GM12874 (cell line): ENCODE data around the gene MYO3A.

Source experiments
- TF ChIP-seq, protein P1 (sequence below): IDR thresholded peaks from 2 replicates; pipeline ENCODE4 v1.5.1; 2011; ENCODE audit warnings: low read depth, mild to moderate bottlenecking, control low read depth, low read length, moderate library complexity; ENCODE audit not compliant: insufficient read depth

MYO3A gene

DNA sequence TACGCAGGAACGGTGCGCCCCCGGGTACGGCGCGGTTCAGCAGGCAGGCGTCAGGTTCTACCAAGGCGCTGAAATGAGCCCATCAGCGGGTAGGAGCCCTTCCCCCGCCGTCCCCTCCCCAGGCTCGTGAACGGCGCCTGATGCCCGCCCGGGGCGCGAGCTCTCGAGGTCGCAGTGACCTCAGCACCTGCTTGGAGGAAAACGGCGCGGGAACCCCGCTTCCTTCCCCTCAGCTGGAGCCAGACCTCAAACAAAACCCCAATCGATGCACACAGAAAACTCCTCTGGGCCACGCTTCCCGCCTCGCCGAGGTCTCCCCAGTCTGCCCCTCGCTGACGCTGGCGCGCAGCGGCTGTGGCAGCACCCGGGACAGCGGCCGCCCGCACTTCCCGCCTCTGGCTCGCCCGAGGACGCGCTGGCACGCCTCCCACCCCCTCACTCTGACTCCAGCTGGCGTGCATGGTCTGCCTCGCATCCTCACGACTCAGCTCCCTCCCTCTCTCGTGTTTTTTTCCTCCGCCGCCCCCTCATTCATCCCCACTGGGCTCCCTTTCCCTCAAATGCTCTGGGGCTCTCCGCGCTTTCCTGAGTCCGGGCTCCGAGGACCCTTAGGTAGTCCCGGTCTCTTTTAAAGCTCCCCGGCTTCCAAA lies 282.0 kb downstream of the MYO3A start:
- TF ChIP-seq, protein P1, sequence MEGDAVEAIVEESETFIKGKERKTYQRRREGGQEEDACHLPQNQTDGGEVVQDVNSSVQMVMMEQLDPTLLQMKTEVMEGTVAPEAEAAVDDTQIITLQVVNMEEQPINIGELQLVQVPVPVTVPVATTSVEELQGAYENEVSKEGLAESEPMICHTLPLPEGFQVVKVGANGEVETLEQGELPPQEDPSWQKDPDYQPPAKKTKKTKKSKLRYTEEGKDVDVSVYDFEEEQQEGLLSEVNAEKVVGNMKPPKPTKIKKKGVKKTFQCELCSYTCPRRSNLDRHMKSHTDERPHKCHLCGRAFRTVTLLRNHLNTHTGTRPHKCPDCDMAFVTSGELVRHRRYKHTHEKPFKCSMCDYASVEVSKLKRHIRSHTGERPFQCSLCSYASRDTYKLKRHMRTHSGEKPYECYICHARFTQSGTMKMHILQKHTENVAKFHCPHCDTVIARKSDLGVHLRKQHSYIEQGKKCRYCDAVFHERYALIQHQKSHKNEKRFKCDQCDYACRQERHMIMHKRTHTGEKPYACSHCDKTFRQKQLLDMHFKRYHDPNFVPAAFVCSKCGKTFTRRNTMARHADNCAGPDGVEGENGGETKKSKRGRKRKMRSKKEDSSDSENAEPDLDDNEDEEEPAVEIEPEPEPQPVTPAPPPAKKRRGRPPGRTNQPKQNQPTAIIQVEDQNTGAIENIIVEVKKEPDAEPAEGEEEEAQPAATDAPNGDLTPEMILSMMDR: no peak

DNA sequence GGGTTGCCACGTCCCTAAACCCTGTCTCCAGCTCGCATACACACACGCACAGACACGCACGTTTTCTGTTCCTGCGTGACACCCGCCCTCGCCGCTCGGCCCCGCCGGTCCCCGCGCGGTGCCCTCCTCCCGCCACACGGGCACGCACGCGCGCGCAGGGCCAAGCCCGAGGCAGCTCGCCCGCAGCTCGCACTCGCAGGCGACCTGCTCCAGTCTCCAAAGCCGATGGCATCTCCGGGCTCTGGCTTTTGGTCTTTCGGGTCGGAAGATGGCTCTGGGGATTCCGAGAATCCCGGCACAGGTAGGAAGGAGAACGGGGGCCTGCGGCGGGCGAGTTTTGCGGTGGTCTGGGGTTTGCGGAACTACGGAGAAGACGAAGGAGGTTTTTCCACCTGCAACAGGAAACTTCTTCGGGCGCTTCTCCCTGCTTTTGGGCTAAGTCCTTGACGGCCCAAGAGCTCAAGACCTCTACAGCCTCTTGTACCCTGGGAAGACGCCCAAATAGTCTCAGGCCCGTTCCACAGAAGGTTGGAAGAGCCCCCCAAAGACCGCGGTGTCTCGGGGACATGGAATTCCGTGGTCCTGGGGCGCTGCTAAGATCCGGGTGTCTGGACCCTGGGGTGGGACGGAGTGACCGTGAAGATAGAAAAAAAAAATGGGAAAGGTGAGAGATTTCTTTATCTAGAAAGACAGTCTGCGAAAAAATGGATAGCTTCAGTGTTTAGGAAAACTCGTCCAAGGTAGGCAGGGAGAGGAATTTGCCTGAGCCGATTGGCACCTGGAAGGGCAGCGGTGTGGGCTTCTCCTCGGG lies 282.8 kb downstream of the MYO3A start, which contains the start of gene GAD2:
Gene GAD2, plus strand, starts transcription at position 190 of the 811 bp plus-strand sequence. Its CDS starts 36 bp downstream, at position 226.
- TF ChIP-seq, protein P1: no peak

DNA sequence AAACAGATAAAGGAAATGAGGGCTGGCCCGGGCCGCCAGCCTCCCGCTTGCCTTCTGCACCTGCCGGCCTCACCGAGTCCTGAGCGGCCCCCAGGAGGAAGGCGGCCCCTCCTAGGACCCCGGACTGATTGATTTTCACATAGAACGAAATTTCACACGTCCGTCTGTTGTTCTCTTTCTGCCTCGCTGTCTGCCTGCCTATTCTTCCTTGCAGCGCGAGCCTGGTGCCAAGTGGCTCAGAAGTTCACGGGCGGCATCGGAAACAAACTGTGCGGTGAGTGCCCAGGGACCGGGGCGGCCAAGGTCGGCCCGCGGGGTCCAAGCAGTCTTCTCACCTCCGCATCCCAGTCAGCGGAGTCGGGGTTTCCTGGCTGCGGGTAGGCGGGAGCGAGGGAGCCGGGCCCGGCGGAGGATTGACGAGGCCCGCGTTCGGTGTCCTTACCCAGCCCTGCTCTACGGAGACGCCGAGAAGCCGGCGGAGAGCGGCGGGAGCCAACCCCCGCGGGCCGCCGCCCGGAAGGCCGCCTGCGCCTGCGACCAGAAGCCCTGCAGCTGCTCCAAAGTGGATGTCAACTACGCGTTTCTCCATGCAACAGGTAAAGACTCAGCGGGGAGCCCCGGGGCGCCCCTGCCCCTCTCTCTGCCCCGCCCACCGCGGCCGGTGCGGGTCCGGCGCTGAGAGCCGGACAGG lies 283.5 kb downstream of the MYO3A start:
- TF ChIP-seq, protein P1: no peak

DNA sequence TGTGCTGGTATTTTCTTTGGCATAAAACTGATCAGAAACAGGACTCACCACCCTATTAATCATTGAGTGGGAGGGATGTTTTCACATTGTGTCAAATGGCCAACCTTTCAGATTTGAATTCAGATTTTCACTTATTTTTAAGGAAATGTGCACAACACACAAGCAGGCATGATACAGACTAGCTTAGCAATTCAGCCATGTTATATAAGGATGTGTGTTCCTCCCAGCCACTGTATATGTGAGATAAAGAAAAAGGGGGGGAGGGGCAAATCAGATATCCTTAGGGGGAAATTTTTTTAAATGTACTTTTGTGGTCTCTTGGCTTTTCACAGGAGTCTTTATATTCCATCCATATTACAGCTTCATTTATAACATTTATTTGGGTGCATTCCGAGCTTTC lies 285.6 kb downstream of the MYO3A start:
- TF ChIP-seq, protein P1: no peak

DNA sequence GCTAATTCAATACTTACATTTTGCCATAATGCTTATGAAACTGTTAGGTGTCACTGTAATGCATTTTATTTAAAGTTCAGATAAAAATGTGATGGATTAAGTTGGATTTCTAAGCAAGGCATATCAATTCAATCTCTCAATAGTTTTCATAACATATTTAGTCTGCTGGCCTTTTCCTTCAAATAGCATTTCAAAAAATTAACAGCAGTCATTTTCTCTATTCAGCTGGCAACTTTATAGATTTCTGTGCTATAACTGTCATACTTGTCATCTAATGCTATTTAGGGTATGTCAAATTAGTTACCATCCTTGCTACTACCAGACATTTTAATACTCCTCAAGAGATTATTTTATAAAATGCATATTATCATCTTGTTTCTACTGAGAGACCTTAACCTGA lies 286.9 kb downstream of the MYO3A start:
- TF ChIP-seq, protein P1: no peak

DNA sequence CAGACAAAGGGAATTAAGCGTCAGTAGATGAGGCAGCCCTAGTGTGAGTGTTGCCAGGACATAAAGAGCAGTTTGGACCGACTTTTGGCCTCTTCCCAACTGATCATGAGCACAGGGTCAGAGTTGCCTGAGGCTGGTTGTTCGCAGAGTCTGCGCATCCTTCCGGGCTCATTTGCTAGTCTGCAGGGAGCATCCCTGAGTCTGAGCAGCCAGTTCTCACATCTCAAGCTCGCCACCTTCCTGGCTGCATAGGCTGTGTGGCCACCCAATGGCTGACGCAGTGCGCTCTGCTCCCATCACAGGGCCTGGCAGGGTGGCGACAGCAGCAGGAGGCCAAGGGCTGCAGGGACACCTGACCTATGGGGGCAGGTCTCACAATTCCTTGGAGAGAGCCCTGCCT lies 287.5 kb downstream of the MYO3A start:
- TF ChIP-seq, protein P1: no peak

DNA sequence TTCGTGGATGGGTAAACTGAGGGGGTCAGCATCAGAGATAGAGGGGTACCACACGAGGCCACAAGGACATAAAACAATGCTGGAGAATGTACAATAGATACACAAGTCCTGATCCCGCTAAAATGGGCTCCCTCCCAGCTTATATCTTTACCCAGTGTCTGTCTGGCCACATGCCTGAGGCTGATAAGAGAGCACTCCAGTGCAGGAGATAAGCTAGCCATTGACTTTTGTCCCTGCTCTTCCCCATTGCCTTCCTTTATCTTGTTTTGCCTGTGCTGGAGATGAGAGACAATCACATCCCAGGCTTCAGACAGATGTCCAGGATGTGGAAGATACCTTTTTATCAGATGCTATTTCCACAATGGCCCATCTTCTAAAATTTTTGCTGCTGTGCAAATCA lies 288.5 kb downstream of the MYO3A start:
- TF ChIP-seq, protein P1: no peak
